CD4-positive, alpha-beta memory T cell (primary cell): ENCODE data around the gene CD276. TPM values are rescaled to one million over a fixed set of nuclear protein-coding genes. Genes with fewer than 3 reads are reported as not detected.
A peak's percentile ranks its signal among the peaks of the same experiment; 100 is the strongest.

ENCODE experiments used
- CTCF ChIA-PET: fragments of 350-600 bp; sonication (Branson Sonifier 250); formaldehyde crosslinking; loops from one replicate; lab custom pipeline; 2021; ENCODE audit warnings: inconsistent platforms; ENCODE audit not compliant: partially characterized antibody; lab: Charles Lee
- POLR2A ChIA-PET: fragments of 350-600 bp; sonication (Branson Sonifier 250); formaldehyde crosslinking; loops from one replicate; lab custom pipeline; 2021; ENCODE audit not compliant: partially characterized antibody; lab: Charles Lee
- DNase-seq, 5 donors: peaks; one replicate each; pipeline versions ENCODE4 v3.0.0 to v3.0.0-alpha.2; 2020 to 2022; ENCODE audit warnings: mixed read lengths in 1 of 5
- H3K27ac ChIP-seq: one replicate; pipeline ENCODE4 v1.7.0; 2013; ENCODE audit warnings: low read depth, low read length
- H3K27me3 ChIP-seq: 2 replicates; pipeline ENCODE4 v1.7.0; 2013; ENCODE audit warnings: mild to moderate bottlenecking, low read length, moderate library complexity; ENCODE audit not compliant: insufficient read depth
- H3K36me3 ChIP-seq: 2 replicates; pipeline ENCODE4 v1.7.0; 2013; ENCODE audit warnings: mild to moderate bottlenecking, low read length, moderate library complexity; ENCODE audit not compliant: insufficient read depth
- H3K4me1 ChIP-seq: 2 replicates; pipeline ENCODE4 v1.7.0; 2013; ENCODE audit warnings: mild to moderate bottlenecking, low read length, moderate library complexity; ENCODE audit not compliant: insufficient read depth
- H3K4me3 ChIP-seq, 2 donors: one replicate each; pipeline ENCODE4 v1.7.0; 2013; ENCODE audit warnings: low read length in 2 of 2, mild to moderate bottlenecking in 1 of 2
- H3K9me3 ChIP-seq, 2 donors: one replicate each; pipeline ENCODE4 v1.7.0; 2013; ENCODE audit warnings: low read length in 2 of 2, control low read depth in 1 of 2; ENCODE audit not compliant: control insufficient read depth in 1 of 2
- H3K27ac Mint-ChIP-seq, 7 donors: one replicate each; pipeline ENCODE4 v1.8.0; 2020 to 2021; ENCODE audit warnings: mixed read lengths in 7 of 7, mild to moderate bottlenecking in 6 of 7, inconsistent platforms in 3 of 7, moderate library complexity in 3 of 7
- H3K27me3 Mint-ChIP-seq, 2 donors: one replicate each; pipeline ENCODE4 v1.8.0; 2020 to 2021; ENCODE audit warnings: mixed read lengths in 2 of 2
- H3K36me3 Mint-ChIP-seq, 2 donors: one replicate each; pipeline ENCODE4 v1.8.0; 2020 to 2021; ENCODE audit warnings: mixed read lengths in 2 of 2, inconsistent platforms in 1 of 2, mild to moderate bottlenecking in 1 of 2
- H3K4me1 Mint-ChIP-seq, 4 donors: one replicate each; pipeline ENCODE4 v1.8.0; 2020 to 2021; ENCODE audit warnings: mixed read lengths in 4 of 4, mild to moderate bottlenecking in 1 of 4
- H3K4me3 Mint-ChIP-seq, 8 donors: one replicate each; pipeline ENCODE4 v1.8.0; 2020 to 2021; ENCODE audit warnings: mixed read lengths in 8 of 8, mild to moderate bottlenecking in 7 of 8, moderate library complexity in 6 of 8, inconsistent platforms in 3 of 8
- H3K9me3 Mint-ChIP-seq, 8 donors: one replicate each; pipeline ENCODE4 v1.8.0; 2020 to 2021; ENCODE audit warnings: mixed read lengths in 8 of 8, mild to moderate bottlenecking in 5 of 8, inconsistent platforms in 3 of 8, moderate library complexity in 1 of 8
- intact Hi-C: fragments of 100-400 bp; cut with micrococcal nuclease; formaldehyde crosslinking; loops from one replicate; pipeline ENCODE4 v1.15.1; 2023
- polyA plus RNA-seq, 2 donors: library from polyadenylated mRNA; unstranded; fragments of 300-500 nt; fragmentation: Illumina TruSeq; gene quantifications; one replicate each; pipeline ENCODE4 v1.2.3, GENCODE V29; 2021
- total RNA-seq, 2 experiments: library from RNA; stranded (reverse); gene quantifications; one replicate each; pipeline ENCODE4 v1.2.3, GENCODE V29; 2021

Gene CD276
- total and polyA plus RNA-seq, 4 experiments from 2014 or later = 2.6 to 2.9 TPM; not detected in 2

- intact Hi-C loops = no loop called here
- no peaks in the 10 kb centered on the region for H3K9me3 Mint-ChIP-seq
These were observed 7.2 kb downstream of the CD276 start for GRCh38 chr15:73691396-73691795.

GRCh38 chr15:73694419-73694818 is 10.2 kb downstream of the CD276 start:
- Mint-ChIP-seq H3K9me3 (no peaks in the 10 kb centered on the region), H3K4me3 (peak overlapping the region in 1 of 8 donors; percentile 8), H3K36me3 (no peaks in the 10 kb centered on the region), H3K27me3 (peaks cover 17 to 36% of the 10 kb centered on the region in 2 donors), H3K4me1 (peaks cover 18 to 30% (median 20%) of the 10 kb centered on the region in 4 donors), H3K27ac (no peak overlapping the region)
- intact Hi-C loops = no loop called here
- H3K4me3 ChIP-seq = no peak overlapping the region
- POLR2A ChIA-PET = no interaction called here
- no peaks in the 10 kb centered on the region for H3K9me3 ChIP-seq
- no peak for DNase-seq
- no peak overlapping the region for H3K27ac ChIP-seq
- CTCF ChIA-PET = interaction anchor here (1.0 to 12.5 kb wide), 4 partner anchors 9 to 58 kb away, joined by 3 to 367 read pairs (median 4); partner anchors contain the start of gene CD276
- H3K27me3 ChIP-seq = no peaks in the 10 kb centered on the region
- no peaks in the 10 kb centered on the region for H3K36me3 ChIP-seq
- peaks cover 24% of the 10 kb centered on the region for H3K4me1 ChIP-seq

More at GRCh38 chr15:73691396-73691795, 7.2 kb downstream of the CD276 start:
- Histone ChIP-seq H3K27ac (no peak overlapping the region), H3K4me3 (no peak overlapping the region), H3K9me3 (no peaks in the 10 kb centered on the region), H3K27me3 (peaks cover 16% of the 10 kb centered on the region), H3K4me1 (peaks cover 9% of the 10 kb centered on the region), H3K36me3 (no peaks in the 10 kb centered on the region)
- ChIA-PET CTCF (interaction anchor here (0.8 to 2.4 kb wide), 5 partner anchors 8 to 55 kb away, joined by 4 to 20 read pairs (median 5); no protein-coding TSS in a partner anchor), POLR2A (no interaction called here)
- Mint-ChIP-seq H3K27ac (no peak overlapping the region), H3K27me3 (peaks cover 18 to 40% of the 10 kb centered on the region in 2 donors), H3K4me3 (no peak overlapping the region), H3K4me1 (peaks cover 3 to 10% (median 4%) of the 10 kb centered on the region in 4 donors), H3K36me3 (no peaks in the 10 kb centered on the region)
- DNase-seq = no peak

- H3K9me3 Mint-ChIP-seq = peaks cover 0 to under 1% (median 0%) of the 10 kb centered on the region in 8 donors
- peaks cover 20 to 35% (median 21%) of the 10 kb centered on the region in 4 donors for H3K4me1 Mint-ChIP-seq
- no peak for DNase-seq
- Histone ChIP-seq H3K4me3 (no peak overlapping the region), H3K9me3 (no peaks in the 10 kb centered on the region), H3K27me3 (no peaks in the 10 kb centered on the region), H3K36me3 (no peaks in the 10 kb centered on the region), H3K4me1 (peaks cover 24% of the 10 kb centered on the region), H3K27ac (no peak overlapping the region)
- no peak overlapping the region for H3K4me3 Mint-ChIP-seq
- intact Hi-C loops = no loop called here
- no peaks in the 10 kb centered on the region for H3K36me3 Mint-ChIP-seq
- H3K27me3 Mint-ChIP-seq = peaks cover 22 to 43% of the 10 kb centered on the region in 2 donors
- POLR2A ChIA-PET = interaction anchor here (1.2 to 1.5 kb wide), 3 partner anchors 11 to 62 kb away, joined by 3 to 5 read pairs (median 4); no protein-coding TSS in a partner anchor
- peak overlapping the region in 3 of 7 donors; percentile 16 to 85 (median 19) for H3K27ac Mint-ChIP-seq
- CTCF ChIA-PET = interaction anchor here (1.0 to 12.5 kb wide), 4 partner anchors 9 to 61 kb away, joined by 3 to 367 read pairs (median 32); partner anchors contain the start of genes CD276 and NPTN
These were observed 11.8 kb downstream of the CD276 start for GRCh38 chr15:73695773-73696640.

GRCh38 chr15:73696641-73697001 is 12.4 kb downstream of the CD276 start:
- H3K27me3 ChIP-seq = no peaks in the 10 kb centered on the region
- peaks cover 24% of the 10 kb centered on the region for H3K4me1 ChIP-seq
- Mint-ChIP-seq H3K27ac (peak overlapping the region in 6 of 7 donors; percentile 21 to 93 (median 72)), H3K36me3 (no peaks in the 10 kb centered on the region), H3K4me1 (peaks cover 20 to 35% (median 21%) of the 10 kb centered on the region in 4 donors), H3K4me3 (peak overlapping the region; percentile 28 to 77 (median 54)), H3K9me3 (peaks cover 0 to 2% (median 0%) of the 10 kb centered on the region in 8 donors), H3K27me3 (peaks cover 22 to 43% of the 10 kb centered on the region in 2 donors)
- no peak overlapping the region for H3K4me3 ChIP-seq
- no peak overlapping the region for H3K27ac ChIP-seq
- no peak for DNase-seq
- CTCF ChIA-PET = interaction anchor here (1.0 to 12.5 kb wide), 4 partner anchors 11 to 62 kb away, joined by 3 to 367 read pairs (median 48); partner anchors contain the start of genes CD276 and NPTN
- H3K9me3 ChIP-seq = no peaks in the 10 kb centered on the region
- no peaks in the 10 kb centered on the region for H3K36me3 ChIP-seq
- intact Hi-C loops = no loop called here
- POLR2A ChIA-PET = interaction anchor here (1.2 to 1.5 kb wide), 3 partner anchors 12 to 63 kb away, joined by 3 to 5 read pairs (median 4); no protein-coding TSS in a partner anchor

- H3K4me1 Mint-ChIP-seq = peaks cover 20 to 35% (median 21%) of the 10 kb centered on the region in 4 donors
- ChIA-PET POLR2A (interaction anchor here (1.2 to 1.5 kb wide), 4 partner anchors 12 to 63 kb away, joined by 3 to 6 read pairs (median 4); no protein-coding TSS in a partner anchor), CTCF (interaction anchor here (1.0 to 12.5 kb wide), 4 partner anchors 10 to 62 kb away, joined by 3 to 367 read pairs (median 48); partner anchors contain the start of genes CD276 and NPTN)
- H3K9me3 Mint-ChIP-seq = peaks cover 0 to 2% (median 0%) of the 10 kb centered on the region in 8 donors
- Histone ChIP-seq H3K36me3 (no peaks in the 10 kb centered on the region), H3K27me3 (no peaks in the 10 kb centered on the region), H3K9me3 (no peaks in the 10 kb centered on the region), H3K4me1 (peaks cover 24% of the 10 kb centered on the region), H3K27ac (no peak overlapping the region), H3K4me3 (no peak overlapping the region)
- no peaks in the 10 kb centered on the region for H3K36me3 Mint-ChIP-seq
- peak overlapping the region; percentile 18 to 77 (median 49) for H3K4me3 Mint-ChIP-seq
- H3K27ac Mint-ChIP-seq = peak overlapping the region in 6 of 7 donors; percentile 13 to 93 (median 58)
- intact Hi-C loops = no loop called here
- peak; percentile 74 to 91 (median 78) for DNase-seq
- H3K27me3 Mint-ChIP-seq = peaks cover 22 to 43% of the 10 kb centered on the region in 2 donors
These were observed 12.9 kb downstream of the CD276 start for GRCh38 chr15:73697033-73697467.

GRCh38 chr15:73699249-73700040 is 15.3 kb downstream of the CD276 start:
- no peaks in the 10 kb centered on the region for H3K9me3 ChIP-seq
- no peaks in the 10 kb centered on the region for H3K36me3 ChIP-seq
- Mint-ChIP-seq H3K4me1 (peaks cover 17 to 29% (median 19%) of the 10 kb centered on the region in 4 donors), H3K4me3 (no peak overlapping the region), H3K36me3 (no peaks in the 10 kb centered on the region), H3K27me3 (peaks cover 15 to 24% of the 10 kb centered on the region in 2 donors), H3K9me3 (peaks cover 0 to 2% (median 0%) of the 10 kb centered on the region in 8 donors), H3K27ac (peak overlapping the region in 2 of 7 donors; percentile 47 to 69)
- CTCF ChIA-PET = interaction anchor here (0.8 to 12.5 kb wide), 21 partner anchors 8 to 461 kb away, joined by 3 to 367 read pairs (median 5); partner anchors contain the start of genes CD276 and NPTN
- POLR2A ChIA-PET = interaction anchor here (2.0 kb wide), 1 partner anchor 22 kb away, joined by 9 read pairs; no protein-coding TSS in a partner anchor
- intact Hi-C loops = loop anchor here (1.0 to 10.0 kb wide), 4 partner anchors 22 to 395 kb away; no protein-coding TSS in a partner anchor
- H3K27me3 ChIP-seq = no peaks in the 10 kb centered on the region
- peaks cover 20% of the 10 kb centered on the region for H3K4me1 ChIP-seq
- H3K4me3 ChIP-seq = no peak overlapping the region
- H3K27ac ChIP-seq = no peak overlapping the region
- no peak for DNase-seq
